Measurements from ENCODE around the gene ZNF516.
A peak's percentile ranks its signal among the peaks of the same experiment; 100 is the strongest.

ZNF516 gene

GRCh38 chr18:76446321-76447257, 48.5 kb downstream of the ZNF516 start:
- Histone ChIP-seq H3K4me3 (ENCODE audit: low read depth, low read length) (no peak overlapping the region), H3K27ac (no peak overlapping the region), H3K36me3 (replicated peaks) (peaks cover 9% of the 10 kb centered on the region), H3K27me3 (replicated peaks) (no peaks in the 10 kb centered on the region)
- in situ Hi-C loops (cut with HindIII; ENCODE audit: low pct_ligation_motif_present, low sequenced_read_pairs): no loop called here
- TF ChIP-seq CTCF (IDR thresholded peaks at IDR 0.05; ENCODE audit: low read depth, low read length, missing control alignments): no peak
- DNase-seq: no peak

GRCh38 chr18:76445741-76446232, 49.3 kb downstream of the ZNF516 start:
- H3K27ac ChIP-seq: peak overlapping the region; percentile 65
- DNase-seq: no peak
- no peak overlapping the region for H3K4me3 ChIP-seq (ENCODE audit: low read depth, low read length)
- no peaks in the 10 kb centered on the region for H3K27me3 ChIP-seq (replicated peaks)
- H3K36me3 ChIP-seq (replicated peaks): peaks cover 14% of the 10 kb centered on the region
- no peak for TF ChIP-seq CTCF (IDR thresholded peaks at IDR 0.05; ENCODE audit: low read depth, low read length, missing control alignments)
- in situ Hi-C loops (cut with HindIII; ENCODE audit: low pct_ligation_motif_present, low sequenced_read_pairs): no loop called here

GRCh38 chr18:76445275-76445674, 49.8 kb downstream of the ZNF516 start:
- peak; percentile 80 for DNase-seq
- no peak for TF ChIP-seq CTCF (IDR thresholded peaks at IDR 0.05; ENCODE audit: low read depth, low read length, missing control alignments)
- Histone ChIP-seq H3K27ac (peak overlapping the region; percentile 65), H3K4me3 (ENCODE audit: low read depth, low read length) (no peak overlapping the region), H3K27me3 (replicated peaks) (no peaks in the 10 kb centered on the region), H3K36me3 (replicated peaks) (peaks cover 18% of the 10 kb centered on the region)
- in situ Hi-C loops (cut with HindIII; ENCODE audit: low pct_ligation_motif_present, low sequenced_read_pairs): no loop called here

GRCh38 chr18:76444446-76445105, 50.5 kb downstream of the ZNF516 start:
- peak overlapping the region; percentile 21 for H3K27ac ChIP-seq

More at GRCh38 chr18:76444446-76445105, 50.5 kb downstream of the ZNF516 start:
- H3K27me3 ChIP-seq (replicated peaks): no peaks in the 10 kb centered on the region
- DNase-seq: no peak
- H3K36me3 ChIP-seq (replicated peaks): peaks cover 18% of the 10 kb centered on the region
- in situ Hi-C loops (cut with HindIII; ENCODE audit: low pct_ligation_motif_present, low sequenced_read_pairs): no loop called here
- no peak for TF ChIP-seq CTCF (IDR thresholded peaks at IDR 0.05; ENCODE audit: low read depth, low read length, missing control alignments)
- no peak overlapping the region for H3K4me3 ChIP-seq (ENCODE audit: low read depth, low read length)
